Stromal cell of bone marrow (primary cell): ENCODE results near the gene PIP5K1C.
"Not testable (repeated sequence)": the region's sequence is repeated elsewhere in the genome, so short reads cannot be mapped to it uniquely, and the experiment has no call there.

ENCODE experiments used
- DNase-seq: peaks from one replicate; pipeline ENCODE4 v3.0.0-alpha.2; 2012; ENCODE audit warnings: low read depth

Gene PIP5K1C

DNA sequence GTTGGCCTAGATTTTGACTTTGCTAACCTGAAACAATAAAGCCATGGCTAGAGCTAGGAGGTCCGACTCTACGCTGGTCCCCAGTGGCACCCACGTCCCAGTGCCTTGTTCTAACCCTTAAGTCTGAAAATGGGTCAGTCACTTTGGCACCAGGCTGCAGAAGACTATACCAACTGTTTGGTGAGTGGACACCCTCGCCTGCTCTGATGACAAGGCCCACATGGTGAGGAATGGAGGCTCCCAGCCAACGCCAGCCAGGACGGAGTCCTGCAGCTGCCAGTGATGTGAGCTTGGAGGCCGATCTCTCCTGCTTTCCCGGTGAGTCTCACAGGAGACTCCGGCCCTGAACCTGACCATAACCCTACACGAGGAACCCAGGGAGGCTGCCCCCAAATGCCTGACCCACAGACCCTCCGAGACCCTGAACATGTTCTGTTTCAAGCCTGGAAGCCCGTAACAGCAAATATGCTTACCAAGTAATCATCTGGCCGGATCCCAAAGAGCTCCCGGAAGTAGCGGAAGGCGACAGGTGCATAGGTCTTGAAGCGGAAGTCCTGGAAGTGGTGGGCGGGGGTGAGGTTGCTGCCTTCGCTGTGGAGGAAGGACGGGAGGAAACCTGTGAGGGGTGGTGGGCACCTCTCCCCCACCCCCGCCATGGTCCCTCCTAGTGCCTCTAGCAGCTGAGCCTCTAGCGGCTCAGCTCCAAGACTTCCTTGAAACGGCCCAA, 39.6 kb downstream of the PIP5K1C start:
- DNase-seq, result no peak

DNA sequence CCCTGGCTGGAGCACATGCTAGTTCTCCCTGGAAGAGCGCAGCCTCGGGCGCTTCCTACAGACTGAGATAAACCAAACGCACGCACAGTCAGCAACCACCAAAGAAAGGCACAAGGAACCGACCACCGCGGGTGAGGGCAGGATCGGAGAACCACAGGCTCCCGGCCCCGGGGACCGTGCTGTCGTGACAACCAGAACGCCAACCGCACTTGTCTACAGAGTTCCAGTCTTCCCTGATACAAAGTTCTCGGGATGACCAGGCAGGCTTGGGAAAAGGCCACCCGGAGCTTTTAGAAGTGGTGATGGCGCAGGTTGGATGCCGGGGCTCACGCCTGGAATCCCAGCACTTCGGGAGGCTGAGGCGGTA, 40.5 kb downstream of the PIP5K1C start:
- DNase-seq, result no peak

DNA sequence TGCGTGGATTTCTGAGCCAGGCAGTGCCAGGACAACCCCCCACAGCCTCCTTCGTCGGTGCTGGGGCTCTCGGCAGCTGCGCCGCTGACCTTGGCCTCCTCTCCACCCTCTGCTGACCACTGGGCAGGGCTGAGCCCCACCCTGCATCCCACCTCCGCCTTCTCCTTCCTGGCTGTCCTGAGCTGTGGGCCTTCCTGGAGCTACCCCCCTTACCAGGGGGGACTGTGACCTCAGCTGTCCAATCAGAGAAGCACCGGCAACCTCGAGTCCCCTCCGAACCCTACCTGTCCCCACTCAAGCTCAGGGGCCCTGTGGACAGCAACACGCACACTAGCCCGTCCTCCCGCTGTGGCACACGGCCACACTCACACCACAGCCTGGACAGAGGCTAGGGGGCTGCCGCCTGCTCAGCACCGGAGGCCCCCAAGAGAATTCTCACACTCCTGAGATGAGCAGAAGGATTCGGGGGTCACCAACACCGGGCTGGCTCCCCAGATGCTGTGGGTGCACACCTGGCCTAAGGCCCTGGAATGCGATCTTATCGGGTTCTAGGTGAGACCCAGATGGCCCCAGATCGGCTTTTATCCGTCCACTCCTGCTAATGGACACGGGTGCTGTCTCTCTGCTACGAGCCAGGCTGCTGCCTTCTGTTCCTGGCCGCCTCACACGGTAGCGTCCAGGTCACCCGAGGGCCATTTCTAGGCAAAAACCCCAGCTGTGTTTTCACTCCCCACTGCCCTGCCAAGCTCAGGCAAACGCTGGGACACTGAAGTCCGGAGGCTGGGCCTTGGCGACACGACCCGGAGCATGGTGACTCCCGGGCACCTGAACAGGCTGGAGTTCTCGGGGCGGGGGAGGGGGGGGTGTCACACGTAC, 41.2 kb downstream of the PIP5K1C start:
- DNase-seq, result no peak

DNA sequence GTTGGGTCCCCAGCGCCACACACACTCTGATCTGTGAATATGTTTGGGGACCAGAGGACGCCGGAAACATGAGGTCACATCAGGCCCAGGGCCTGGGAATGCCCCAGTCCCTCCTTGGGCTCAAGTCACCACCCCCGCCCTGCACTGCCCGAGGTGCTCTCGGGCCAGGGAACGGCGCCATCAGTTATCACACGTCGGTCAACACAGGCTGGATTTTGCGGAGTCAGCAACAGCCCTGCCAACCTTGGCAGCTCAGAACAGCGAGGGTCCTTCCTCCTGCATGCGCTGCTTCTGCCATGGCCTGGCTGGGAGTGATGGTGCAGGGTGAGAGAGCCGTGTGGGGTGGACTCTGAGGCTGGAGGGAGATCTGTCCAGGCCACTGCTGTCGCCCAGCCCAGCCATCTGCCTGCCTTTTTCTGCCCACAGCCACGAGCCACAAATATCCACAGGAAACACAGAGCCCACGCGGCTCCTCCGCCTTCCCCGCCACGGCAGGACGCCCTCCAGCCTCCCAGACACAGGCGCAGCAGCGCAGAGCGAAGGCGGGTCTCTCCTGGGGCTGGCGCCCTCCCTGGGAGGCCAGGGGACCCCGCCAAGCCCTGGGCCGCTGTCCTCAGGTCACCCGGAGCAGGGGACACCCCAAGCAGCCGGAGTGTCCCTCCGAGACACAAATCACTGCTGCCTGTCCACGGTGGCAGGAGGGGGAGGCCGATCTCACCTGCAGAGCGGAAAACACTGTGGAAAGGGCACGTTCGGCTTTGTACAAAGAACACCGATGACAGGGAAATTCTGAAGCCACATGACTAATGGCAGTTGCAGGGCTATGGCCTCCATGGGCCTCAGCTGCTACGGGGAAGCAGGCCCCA, 42.0 kb downstream of the PIP5K1C start:
- DNase-seq, result no peak

DNA sequence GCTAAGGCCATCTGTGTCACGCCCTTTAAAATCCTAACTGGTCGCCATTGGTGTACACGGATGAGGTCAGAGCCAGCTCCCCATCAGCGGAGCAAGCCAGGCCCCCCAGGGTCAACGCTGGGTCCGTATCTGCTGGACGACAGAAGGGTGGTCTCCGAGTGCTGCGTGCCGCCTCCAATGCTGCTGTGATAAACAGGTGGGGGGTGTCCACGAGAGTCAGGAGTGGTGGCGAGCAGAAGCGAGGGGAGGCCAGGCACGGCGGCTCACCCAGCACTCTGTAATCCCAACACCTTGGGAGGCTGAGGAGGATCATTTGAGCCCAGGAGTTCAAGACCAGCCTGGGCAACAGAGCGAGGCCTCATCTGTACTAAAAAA, 42.9 kb downstream of the PIP5K1C start:
- no peak for DNase-seq

DNA sequence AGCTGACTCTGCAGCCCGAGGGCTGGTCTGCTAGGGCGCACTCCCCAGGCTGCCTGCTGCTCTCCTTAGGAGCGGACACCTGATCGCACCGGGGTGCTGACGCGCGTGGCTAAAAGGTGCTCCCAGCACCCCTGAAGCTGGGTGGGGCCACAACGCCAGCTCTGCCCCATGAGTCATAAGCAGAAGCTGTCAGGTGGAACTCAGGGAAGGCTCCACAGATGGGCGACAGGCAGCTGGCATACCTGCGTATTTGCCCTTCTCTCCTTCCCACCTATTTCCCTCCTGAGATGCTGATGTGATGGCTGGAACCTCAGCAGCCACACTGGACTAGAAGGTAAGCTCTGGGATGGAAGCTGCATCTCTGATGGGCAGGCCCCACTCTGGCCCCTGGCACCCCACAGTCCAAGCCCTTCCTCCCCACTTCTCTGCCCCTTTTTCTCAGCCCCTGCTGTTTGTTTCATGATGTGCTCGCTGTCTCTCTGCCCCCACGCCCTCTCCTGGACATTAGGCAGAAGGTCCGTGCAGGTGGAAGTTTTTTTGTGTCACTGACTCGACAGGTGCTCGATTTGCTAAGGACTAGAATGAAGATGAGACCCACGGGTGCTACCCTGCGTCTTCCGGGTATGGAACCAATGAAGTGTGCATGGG, 43.4 kb downstream of the PIP5K1C start:
- no peak for DNase-seq

DNA sequence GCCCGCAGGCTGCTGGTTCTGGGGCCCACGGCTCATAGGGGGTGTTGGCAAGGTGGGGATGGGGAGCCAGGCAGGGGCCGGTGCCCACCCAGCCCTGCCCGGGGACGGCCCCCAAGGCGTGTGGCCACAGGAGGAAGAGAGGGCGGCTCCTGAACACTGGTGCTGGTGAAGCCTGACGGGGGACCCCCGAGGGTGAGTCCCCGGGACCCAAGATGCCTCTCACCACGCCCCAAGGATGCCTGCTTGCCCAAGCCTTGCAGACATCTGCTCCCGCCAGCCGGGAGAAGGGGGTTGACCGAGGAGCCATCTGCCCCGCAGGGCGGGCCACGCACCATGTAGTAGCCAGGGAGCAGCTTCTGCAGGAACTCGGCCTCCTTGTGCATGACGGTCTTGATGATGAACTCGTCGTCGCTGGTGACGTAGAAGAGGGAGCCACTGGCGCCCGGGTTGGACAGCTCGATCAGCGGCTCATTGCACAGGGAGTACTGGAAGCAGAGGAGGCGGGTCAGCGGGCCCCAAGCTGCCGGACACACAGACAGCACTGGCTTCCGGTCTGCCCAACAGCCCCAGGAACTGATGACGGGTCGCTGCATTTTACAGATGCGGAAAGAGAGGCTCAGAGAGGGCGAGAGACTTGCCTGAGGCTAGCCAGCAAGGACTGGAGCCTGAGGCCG, 44.1 kb downstream of the PIP5K1C start:
- DNase-seq, result no peak

DNA sequence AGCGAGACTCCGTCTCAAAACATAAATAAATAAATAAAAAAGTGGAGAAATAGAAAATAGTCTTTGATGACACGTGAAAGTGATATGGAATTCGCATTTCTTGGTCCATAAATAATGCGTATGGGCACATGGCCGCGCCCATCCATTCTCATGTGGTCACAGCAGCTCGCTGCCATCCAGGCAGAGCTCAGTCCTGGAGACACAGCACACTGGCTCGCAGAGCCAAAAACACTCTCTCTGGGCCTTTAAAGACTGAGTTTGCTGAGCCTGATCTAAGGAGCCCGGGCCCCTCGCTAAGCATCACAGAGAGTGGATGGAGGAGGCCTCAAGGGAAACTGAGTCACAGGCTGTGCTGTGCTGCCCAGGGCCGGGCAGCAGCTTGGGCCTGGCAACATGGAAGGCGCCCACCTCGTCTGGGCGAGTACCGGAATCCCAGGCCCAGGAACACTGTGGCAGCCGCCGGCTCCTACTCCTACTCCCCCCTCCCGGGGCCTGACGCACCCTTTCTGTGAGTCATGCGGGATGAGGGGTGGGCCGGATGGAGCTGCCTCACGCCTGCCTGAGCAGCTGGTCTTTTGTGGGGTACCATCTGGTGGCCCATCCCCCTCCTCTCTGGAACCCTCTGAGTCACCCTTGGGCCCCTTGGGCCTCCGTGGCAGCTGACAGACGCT, 44.7 kb downstream of the PIP5K1C start:
- peak; percentile 78 for DNase-seq

DNA sequence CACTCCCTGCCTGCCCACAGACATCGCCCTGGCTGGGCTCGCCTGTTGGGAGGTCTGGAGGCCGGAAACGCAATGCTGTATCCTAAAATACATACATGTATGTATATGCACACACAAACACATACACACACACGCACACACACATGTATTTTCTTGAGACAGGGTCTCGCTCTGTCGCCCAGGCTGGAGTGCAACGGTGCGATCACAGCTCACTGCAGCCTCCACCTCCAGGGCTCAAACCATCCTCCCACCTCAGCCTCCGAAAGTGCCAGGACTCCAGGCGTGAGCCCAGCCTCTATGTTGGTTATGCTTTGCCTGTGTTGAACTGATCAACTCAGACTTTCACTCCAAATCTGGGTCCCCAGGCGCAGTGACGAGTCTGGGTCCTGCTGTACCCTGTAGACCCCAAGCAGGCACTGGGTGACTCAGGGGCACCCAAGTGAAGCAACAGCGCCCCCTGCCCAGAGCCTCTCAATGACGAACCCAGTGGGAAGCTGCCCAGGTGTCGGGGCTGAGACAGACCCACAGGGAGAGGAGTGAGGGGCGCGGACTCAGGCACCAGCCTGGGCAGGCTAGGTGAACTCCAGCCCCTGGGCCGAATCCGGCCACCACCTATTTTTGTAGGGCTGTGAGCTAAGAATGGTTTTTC, 46.3 kb downstream of the PIP5K1C start:
- no peak for DNase-seq

DNA sequence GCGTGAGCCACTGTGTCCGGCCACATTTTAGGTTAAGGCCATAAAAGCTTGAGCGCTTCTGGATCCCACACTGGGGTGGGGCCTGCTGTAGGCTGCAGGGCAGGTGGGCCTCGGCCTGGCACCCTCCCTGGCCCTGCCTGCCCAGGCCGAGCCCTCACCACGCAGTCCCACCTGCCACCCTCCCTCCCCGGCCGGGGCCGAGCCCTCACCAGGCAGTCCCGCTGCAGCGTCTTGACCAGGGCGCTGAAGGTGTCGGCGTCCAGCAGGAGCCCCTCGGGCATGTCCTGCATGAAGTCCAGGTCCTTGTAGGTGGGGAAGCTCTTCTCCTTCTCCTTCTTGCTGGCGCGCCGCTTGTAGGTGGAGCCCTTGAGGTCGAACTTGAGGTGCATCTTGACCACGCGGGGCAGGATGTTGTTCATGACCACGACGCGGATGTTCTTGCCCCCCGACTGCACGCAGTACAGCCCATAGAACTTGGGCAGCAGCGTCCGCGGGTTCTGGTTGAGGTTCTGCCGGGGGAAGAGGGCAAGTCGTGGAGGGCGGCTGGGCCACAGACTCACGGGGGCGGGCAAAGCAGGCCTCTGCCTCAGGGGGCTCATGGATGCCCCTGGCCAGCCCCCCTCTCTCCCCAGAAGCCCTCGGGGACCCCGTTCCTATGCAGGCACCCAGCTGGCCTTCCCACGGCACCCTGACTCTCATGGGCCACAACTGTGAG, 47.0 kb downstream of the PIP5K1C start:
- no peak for DNase-seq

DNA sequence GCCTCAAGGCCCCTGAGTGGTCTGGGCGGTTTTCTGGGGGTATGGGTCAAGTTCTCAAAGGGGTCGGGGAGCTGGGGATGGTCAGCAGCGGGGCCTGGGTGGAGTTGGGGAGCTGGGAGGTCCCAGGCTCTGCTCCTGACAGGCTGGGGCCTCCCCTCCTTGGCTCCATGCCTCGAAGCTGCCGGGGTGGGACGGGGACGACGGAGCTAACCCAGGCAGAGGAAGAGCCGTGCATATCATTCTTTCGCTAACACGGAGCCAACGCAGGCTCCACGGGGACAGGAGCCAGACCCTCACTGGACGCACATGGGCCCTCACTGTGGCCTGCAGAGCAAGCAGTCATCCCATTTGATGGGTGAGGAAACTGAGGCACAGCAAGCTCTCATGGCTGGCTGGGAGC, 47.8 kb downstream of the PIP5K1C start:
- DNase-seq, result no peak

DNA sequence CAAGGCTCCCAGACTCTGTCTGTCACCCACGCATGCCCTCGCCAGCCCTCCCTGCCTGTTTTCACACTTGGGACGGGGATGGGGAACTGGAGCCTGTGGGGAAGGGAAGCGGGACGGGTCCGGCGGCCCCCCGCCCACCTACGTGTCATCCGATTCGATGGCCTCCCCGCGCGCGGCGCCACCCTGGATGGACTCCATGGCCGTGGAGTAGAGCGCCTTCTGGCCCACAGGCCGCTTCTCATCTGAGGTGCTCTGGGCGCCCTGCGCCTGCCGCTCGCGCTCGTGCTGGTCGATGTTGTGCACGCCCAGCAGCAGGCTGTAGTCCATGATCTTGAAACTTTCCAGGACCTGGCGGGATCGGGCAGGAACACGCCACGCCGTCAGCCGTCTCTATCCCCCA, 48.6 kb downstream of the PIP5K1C start:
- no peak for DNase-seq

DNA sequence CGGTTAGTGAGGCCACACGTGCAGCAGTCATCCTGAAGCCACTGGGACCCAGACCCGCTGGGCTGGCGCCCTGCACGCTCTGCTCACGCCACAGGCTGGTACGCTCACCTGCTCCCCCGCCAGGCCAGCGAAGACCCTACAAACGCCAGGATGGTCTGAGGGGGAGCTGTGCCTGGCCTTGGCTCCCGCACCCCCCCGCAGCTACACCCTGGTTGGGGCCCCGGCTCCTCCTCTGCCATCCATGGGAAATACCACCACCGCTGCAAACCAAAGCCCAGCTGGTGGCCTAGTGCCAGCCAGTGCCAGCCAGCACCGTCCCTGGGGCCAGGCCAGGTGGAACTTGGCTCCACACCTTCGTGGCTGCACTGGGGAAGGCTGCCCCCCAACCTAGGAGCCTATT, 50.4 kb downstream of the PIP5K1C start:
- DNase-seq, result no peak

DNA sequence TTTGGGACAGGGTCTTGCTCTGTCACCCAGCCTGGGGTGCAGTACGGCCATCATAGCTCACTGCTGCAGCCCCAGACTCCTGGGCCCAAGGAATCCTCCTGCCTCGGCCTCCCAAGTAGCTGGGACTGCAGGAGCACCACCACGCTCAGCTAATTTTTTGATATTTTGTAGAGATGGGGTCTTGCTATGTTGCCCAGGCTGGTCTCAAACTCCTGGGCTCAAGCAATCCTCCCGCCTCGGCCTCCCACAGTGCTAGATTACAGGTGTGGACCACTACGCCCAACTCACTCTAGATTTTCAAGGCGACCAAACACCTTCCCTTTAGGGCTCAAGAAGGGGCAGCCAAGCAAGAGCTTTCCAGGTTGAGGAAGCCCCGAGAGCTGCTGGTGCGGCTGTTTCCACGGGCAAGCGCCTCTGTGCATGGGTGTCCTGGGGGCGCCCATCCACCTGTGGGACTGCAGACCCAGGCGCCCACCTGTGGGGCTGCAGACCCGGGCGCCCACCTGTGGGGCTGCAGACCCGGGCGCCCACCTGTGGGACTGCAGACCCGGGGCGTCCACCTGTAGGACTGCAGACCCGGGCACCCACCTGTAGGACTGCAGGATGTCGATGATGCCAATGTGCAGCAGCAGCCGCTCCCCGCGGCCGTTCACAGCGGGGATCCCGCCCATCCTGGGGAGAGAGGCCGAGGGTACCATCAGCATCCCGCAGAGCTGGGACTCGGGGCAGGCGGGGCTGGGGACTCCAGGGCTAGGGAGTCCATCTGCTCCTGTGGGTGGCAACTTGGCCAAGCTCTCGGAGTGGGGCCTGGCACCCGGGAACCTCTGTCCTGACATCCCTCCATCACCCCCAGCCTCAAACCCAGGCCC, 52.0 kb downstream of the PIP5K1C start:
- no peak for DNase-seq

DNA sequence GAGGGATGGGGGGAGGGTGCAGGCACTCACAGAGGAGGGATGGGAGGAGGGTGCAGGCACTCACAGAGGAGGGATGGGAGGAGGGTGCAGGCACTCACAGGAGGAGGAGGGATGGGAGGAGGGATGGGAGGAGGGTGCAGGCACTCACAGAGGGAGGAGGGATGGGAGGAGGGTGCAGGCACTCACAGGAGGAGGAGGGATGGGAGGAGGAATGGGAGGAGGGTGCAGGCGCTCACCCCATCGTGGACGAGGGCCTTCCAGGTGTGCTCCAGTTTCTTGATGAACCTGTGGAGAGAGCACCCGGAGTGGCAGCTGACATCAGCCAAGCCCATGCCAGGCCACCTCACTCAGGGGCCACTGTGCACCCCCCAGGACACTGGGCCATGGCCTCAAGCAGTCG, 53.2 kb downstream of the PIP5K1C start:
- DNase-seq, result not testable (repeated sequence)

DNA sequence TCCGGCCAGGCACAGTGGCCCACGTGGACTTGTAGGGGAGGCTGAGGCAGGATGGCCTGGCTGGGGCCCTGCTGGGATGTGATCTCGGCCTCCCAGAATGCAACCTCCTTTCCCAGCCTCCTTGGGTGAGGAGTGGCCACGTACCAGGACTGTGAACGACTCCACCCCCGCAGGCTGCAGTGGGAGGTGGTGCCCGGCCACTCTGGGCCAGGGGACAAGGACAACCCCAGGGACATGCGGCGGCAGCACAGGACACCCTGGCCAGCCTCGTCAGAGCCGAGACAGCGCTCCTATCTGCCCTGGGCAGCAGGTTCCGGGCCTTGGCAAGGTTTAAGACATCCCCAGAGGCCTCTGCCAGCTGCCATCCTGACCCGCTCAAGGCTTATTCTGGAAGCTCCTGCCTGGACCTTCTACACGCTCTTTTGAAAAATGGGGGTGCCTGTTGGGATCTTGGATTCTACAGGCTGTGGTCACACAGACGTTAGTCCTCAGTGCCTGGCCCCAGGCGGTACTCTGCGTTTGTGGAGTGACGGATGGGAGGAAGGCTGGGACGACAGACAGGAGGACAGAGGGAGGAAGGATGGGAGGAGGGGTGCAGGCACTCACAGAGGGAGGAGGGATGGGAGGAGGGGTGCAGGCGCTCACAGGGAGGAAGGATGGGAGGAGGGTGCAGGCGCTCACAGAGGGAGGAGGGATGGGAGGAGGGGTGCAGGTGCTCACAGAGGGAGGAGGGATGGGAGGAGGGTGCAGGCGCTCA, 53.8 kb downstream of the PIP5K1C start:
- DNase-seq, result no peak

DNA sequence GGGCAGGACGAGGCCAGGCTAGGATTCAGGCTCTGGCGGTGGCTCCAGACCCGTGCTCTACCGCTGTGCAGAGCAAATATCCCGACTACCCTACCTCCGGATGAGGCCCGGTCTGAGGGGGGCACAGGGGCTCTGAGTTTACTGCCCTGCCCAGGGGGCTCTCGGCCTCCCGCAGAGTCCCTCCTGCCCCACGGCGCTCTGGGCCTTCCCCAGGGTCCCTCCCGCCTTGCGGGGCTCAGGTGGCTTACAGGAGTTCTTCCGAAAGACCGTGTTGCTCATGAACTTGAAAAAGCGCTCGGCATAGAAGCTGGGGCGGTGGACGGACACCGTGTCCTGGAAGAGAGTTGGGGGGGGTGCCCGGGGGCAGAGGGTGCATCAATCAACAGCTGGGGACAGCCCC, 54.5 kb downstream of the PIP5K1C start:
- no peak for DNase-seq

DNA sequence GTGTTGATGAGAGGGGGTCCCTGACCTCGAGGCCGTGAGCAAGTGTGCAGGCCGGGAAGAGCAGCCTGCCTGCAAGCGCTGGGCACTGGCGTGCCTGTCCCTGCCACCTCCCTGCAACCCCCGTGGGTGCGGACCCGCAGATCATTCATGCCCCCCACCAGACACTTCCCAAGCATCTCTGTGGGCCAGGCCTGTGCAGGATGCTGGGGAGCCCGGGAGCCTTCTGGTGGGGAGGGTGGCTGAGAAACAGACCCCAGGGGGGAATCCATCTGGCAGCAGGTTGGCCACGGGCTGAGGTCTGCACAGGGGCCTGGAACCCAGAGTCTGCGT, 55.2 kb downstream of the PIP5K1C start:
- no peak for DNase-seq
